D721Med (cell line): Measurements from ENCODE around the gene ATAD1.

Experiments
- DNase-seq: peaks from one replicate; pipeline ENCODE4 v3.0.0; 2011; ENCODE audit warnings: low spot score; ENCODE audit not compliant: insufficient read length
- FAIRE-seq: peaks from 2 replicates; lab custom pipeline; 2011; peaks lifted over from hg19 to GRCh38; lab: Jason Lieb, UNC
- CTCF ChIP-seq: IDR thresholded peaks from 2 replicates; pipeline ENCODE4 v1.5.1; 2012; ENCODE audit warnings: mild to moderate bottlenecking, control low read depth; ENCODE audit not compliant: insufficient read depth; ENCODE audit errors: missing control alignments

ATAD1 gene

GRCh38 chr10:87844837-87845623 is 27.0 kb upstream of the ATAD1 start:
- DNase-seq (no peak), FAIRE-seq (no peak)
- no peak for TF ChIP-seq CTCF

GRCh38 chr10:87843714-87844113 is 25.7 kb upstream of the ATAD1 start:
- FAIRE-seq (no peak), DNase-seq (no peak)
- no peak for TF ChIP-seq CTCF

- FAIRE-seq (no peak), DNase-seq (no peak)
- TF ChIP-seq CTCF, result no peak
These were observed 24.9 kb upstream of the ATAD1 start for GRCh38 chr10:87842776-87843497.

- no peak for FAIRE-seq
- DNase-seq, result no peak
- TF ChIP-seq CTCF, result no peak
These were observed 24.2 kb upstream of the ATAD1 start for GRCh38 chr10:87842220-87842641.

- DNase-seq, result no peak
- FAIRE-seq, result no peak
- TF ChIP-seq CTCF, result no peak
These were observed 23.2 kb upstream of the ATAD1 start for GRCh38 chr10:87841186-87841585.

- DNase-seq (no peak), FAIRE-seq (no peak)
- no peak for TF ChIP-seq CTCF
These were observed 20.6 kb upstream of the ATAD1 start for GRCh38 chr10:87838650-87839049.

- DNase-seq (no peak), FAIRE-seq (no peak)
- TF ChIP-seq CTCF, result no peak
These were observed 19.4 kb upstream of the ATAD1 start for GRCh38 chr10:87837445-87837844.
